T-cell (primary cell): ENCODE measurements around the gene CPT1A. TPM values are rescaled to one million over a fixed set of nuclear protein-coding genes. Genes with fewer than 3 reads are reported as not detected.

Experiments
- ATAC-seq, 4 experiments: fragments of 200-7000 bp in 3 of 4; fragments of 150-1000 bp in 1 of 4; cut with Tn5 transposase; replicated peaks in 1 of 4; 1 replicate in 3 of 4; 2 replicates in 1 of 4; pipeline ENCODE4 v1.10.0; 2021; ENCODE audit warnings: moderate library complexity in 3 of 4, mild to moderate bottlenecking in 2 of 4, moderate number of reproducible peaks in 1 of 4
- CTCF ChIA-PET, 2 donors: fragments of 300-600 bp; sonication (Branson Sonifier 250); formaldehyde crosslinking; loops; one replicate each; lab custom pipeline; 2022; ENCODE audit warnings: antibody characterized with exemption in 2 of 2; lab: Charles Lee
- POLR2A ChIA-PET, 2 donors: fragments of 300-600 bp; sonication (Branson Sonifier 250); formaldehyde crosslinking; loops; one replicate each; lab custom pipeline; 2022; ENCODE audit warnings: antibody characterized with exemption in 2 of 2; lab: Charles Lee
- DNase-seq, 35 experiments: peaks; one replicate each; pipeline versions ENCODE4 v3.0.0 to v3.0.0-alpha.2; 2013 to 2023
- H3K27ac ChIP-seq: one replicate; pipeline ENCODE4 v1.5.1; 2013; ENCODE audit warnings: low read length
- H3K27me3 ChIP-seq, 2 experiments: replicated peaks in 1 of 2; 1 replicate in 1 of 2; 2 replicates in 1 of 2; pipeline versions ENCODE4 v1.6.1 to v1.7.0; 2013; ENCODE audit warnings: low read length in 1 of 2, mixed read lengths in 1 of 2; ENCODE audit not compliant: control insufficient read depth in 2 of 2, insufficient read depth in 2 of 2; ENCODE audit errors: extremely low read depth in 1 of 2
- H3K36me3 ChIP-seq, 2 donors: 1 replicate in 1 of 2; 2 replicates in 1 of 2; pipeline versions ENCODE4 v1.6.1 to v1.7.0; 2013; ENCODE audit warnings: low read length in 1 of 2; ENCODE audit not compliant: control insufficient read depth in 2 of 2, insufficient read depth in 1 of 2; ENCODE audit errors: extremely low read depth in 1 of 2
- H3K4me1 ChIP-seq, 2 experiments: 1 replicate in 1 of 2; 2 replicates in 1 of 2; pipeline versions ENCODE4 v1.6.1 to v1.7.0; 2013; ENCODE audit warnings: low read length in 2 of 2, mixed read lengths in 1 of 2; ENCODE audit not compliant: insufficient read depth in 2 of 2, control insufficient read depth in 1 of 2; ENCODE audit errors: extremely low read depth in 1 of 2
- H3K4me3 ChIP-seq, 2 donors: 1 replicate in 1 of 2; 2 replicates in 1 of 2; pipeline versions ENCODE4 v1.5.1 to v1.7.0; 2013; ENCODE audit warnings: mild to moderate bottlenecking in 2 of 2, low read length in 1 of 2, moderate library complexity in 1 of 2; ENCODE audit not compliant: control insufficient read depth in 1 of 2; ENCODE audit errors: extremely low read depth in 1 of 2
- H3K9me3 ChIP-seq: 2 replicates; pipeline ENCODE4 v1.7.0; 2013
- H3K27ac Mint-ChIP-seq, 2 donors: one replicate each; pipeline ENCODE4 v1.8.0; 2020 to 2021; ENCODE audit warnings: mild to moderate bottlenecking in 2 of 2, mixed read lengths in 2 of 2
- H3K27me3 Mint-ChIP-seq, 2 donors: one replicate each; pipeline ENCODE4 v1.8.0; 2021 to 2022; ENCODE audit warnings: mixed read lengths in 2 of 2
- H3K36me3 Mint-ChIP-seq: one replicate; pipeline ENCODE4 v1.8.0; 2021; ENCODE audit warnings: mixed read lengths
- H3K4me1 Mint-ChIP-seq, 3 donors: one replicate each; pipeline ENCODE4 v1.8.0; 2020 to 2022; ENCODE audit warnings: mixed read lengths in 3 of 3, mild to moderate bottlenecking in 1 of 3
- H3K4me3 Mint-ChIP-seq, 3 donors: one replicate each; pipeline ENCODE4 v1.8.0; 2020 to 2022; ENCODE audit warnings: mild to moderate bottlenecking in 3 of 3, mixed read lengths in 3 of 3, moderate library complexity in 3 of 3
- H3K9me3 Mint-ChIP-seq, 3 donors: one replicate each; pipeline ENCODE4 v1.8.0; 2020 to 2022; ENCODE audit warnings: mixed read lengths in 3 of 3
- WGBS: methylation state at CpG from one replicate; pipeline ENCODE4 v1.1.5; 2013; ENCODE audit warnings: missing lambda C conversion rate; ENCODE audit not compliant: insufficient coverage; 5-methylcytosine and 5-hydroxymethylcytosine counted together
- total RNA-seq, 35 experiments: library from RNA in 6 of 35; stranded (reverse) in 6 of 35; fragments of 120-200 nt in 1 of 35; gene quantifications; one replicate each; pipeline versions ENCODE4 v1.2.1 to v1.2.4 and lab custom pipeline; 2013 to 2026

CPT1A gene
- total RNA-seq, 5 donors from 2014 or later (not counting 1 experiment from before 2014, with no cell fraction given), result 21.2 to 44.1 (median 35.9) TPM

- H3K36me3 Mint-ChIP-seq, result peaks cover 9% of the 10 kb centered on the region
- Histone ChIP-seq H3K27ac (no peak overlapping the region), H3K36me3 (peaks cover 0 to 9% of the 10 kb centered on the region in 2 donors), H3K27me3 (no peaks in the 10 kb centered on the region), H3K9me3 (no peaks in the 10 kb centered on the region), H3K4me3 (no peak overlapping the region), H3K4me1 (peaks cover 0 to 22% of the 10 kb centered on the region in 2 experiments)
- no peaks in the 10 kb centered on the region for H3K27me3 Mint-ChIP-seq
- CTCF ChIA-PET, result no interaction called here
- 98% methylated on average over 8 of the region's 10 CpGs for WGBS
- H3K4me3 Mint-ChIP-seq, result no peak overlapping the region
- ATAC-seq (no peak), DNase-seq (no peak)
- POLR2A ChIA-PET, result no interaction called here
- H3K4me1 Mint-ChIP-seq, result peaks cover 24 to 44% (median 26%) of the 10 kb centered on the region in 3 donors
- H3K27ac Mint-ChIP-seq, result no peak overlapping the region
- H3K9me3 Mint-ChIP-seq, result no peaks in the 10 kb centered on the region
Measured at GRCh38 chr11:68819362-68819761, 22.4 kb downstream of the CPT1A start.

- Histone ChIP-seq H3K27ac (no peak overlapping the region), H3K9me3 (no peaks in the 10 kb centered on the region), H3K4me3 (no peak overlapping the region), H3K36me3 (peaks cover 0 to 13% of the 10 kb centered on the region in 2 donors), H3K27me3 (no peaks in the 10 kb centered on the region), H3K4me1 (peaks cover 0 to 22% of the 10 kb centered on the region in 2 experiments)
- ChIA-PET CTCF (no interaction called here), POLR2A (interaction anchor here in 1 of 2 donors (0.6 kb wide), 1 partner anchor 18 kb away, joined by 6 read pairs; no protein-coding TSS in a partner anchor)
- DNase-seq (no peak), ATAC-seq (no peak)
- peaks cover 9% of the 10 kb centered on the region for H3K36me3 Mint-ChIP-seq
- H3K9me3 Mint-ChIP-seq, result no peaks in the 10 kb centered on the region
- H3K27ac Mint-ChIP-seq, result peak overlapping the region; percentile 36 to 84
- H3K27me3 Mint-ChIP-seq, result no peaks in the 10 kb centered on the region
- peaks cover 23 to 42% (median 26%) of the 10 kb centered on the region in 3 donors for H3K4me1 Mint-ChIP-seq
- H3K4me3 Mint-ChIP-seq, result no peak overlapping the region
- WGBS, result 81% methylated on average over 7 of the region's 7 CpGs
Measured at GRCh38 chr11:68818181-68818580, 23.5 kb downstream of the CPT1A start.

DNA sequence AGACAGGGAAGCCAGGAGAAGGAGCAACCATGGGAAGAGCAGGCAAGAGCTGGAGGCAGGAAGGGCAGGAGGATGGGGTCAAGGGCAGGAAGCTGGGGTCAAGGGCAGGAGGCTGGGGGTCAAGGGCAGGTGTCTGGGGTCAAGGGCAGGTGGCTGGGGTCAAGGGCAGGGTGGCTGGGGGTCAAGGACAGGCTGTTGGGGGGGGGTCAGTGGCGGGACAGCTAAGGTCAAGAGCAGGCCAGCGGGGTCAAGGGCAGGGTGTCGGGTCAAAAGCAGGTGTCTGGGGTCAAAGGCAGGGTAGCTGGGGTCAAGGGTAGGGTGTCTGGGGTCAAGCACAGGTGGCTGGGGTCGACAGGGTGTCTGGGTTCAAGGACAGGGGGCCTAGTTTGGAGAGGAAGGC, 24.2 kb downstream of the CPT1A start:
- ChIA-PET POLR2A (no interaction called here), CTCF (no interaction called here)
- no peaks in the 10 kb centered on the region for H3K9me3 ChIP-seq
- peaks cover 12% of the 10 kb centered on the region for H3K36me3 Mint-ChIP-seq
- 63% methylated on average over 2 of the region's 4 CpGs for WGBS
- no peaks in the 10 kb centered on the region for H3K27me3 Mint-ChIP-seq
- peak overlapping the region in 1 of 3 donors; percentile 43 for H3K4me3 Mint-ChIP-seq
- H3K4me1 Mint-ChIP-seq, result peaks cover 23 to 39% (median 24%) of the 10 kb centered on the region in 3 donors
- peaks cover 0 to 15% of the 10 kb centered on the region in 2 donors for H3K36me3 ChIP-seq
- H3K4me1 ChIP-seq, result peaks cover 0 to 22% of the 10 kb centered on the region in 2 experiments
- H3K9me3 Mint-ChIP-seq, result no peaks in the 10 kb centered on the region
- H3K4me3 ChIP-seq, result no peak overlapping the region
- H3K27me3 ChIP-seq, result no peaks in the 10 kb centered on the region
- H3K27ac Mint-ChIP-seq, result peak overlapping the region; percentile 84 to 85
- ATAC-seq (no peak), DNase-seq (no peak)
- H3K27ac ChIP-seq, result no peak overlapping the region

GRCh38 chr11:68816917-68817419, 24.7 kb downstream of the CPT1A start:
- H3K4me1 Mint-ChIP-seq, result peaks cover 22 to 39% (median 23%) of the 10 kb centered on the region in 3 donors

GRCh38 chr11:68816251-68816776, 25.4 kb downstream of the CPT1A start:
- H3K9me3 Mint-ChIP-seq, result no peaks in the 10 kb centered on the region

More at GRCh38 chr11:68816917-68817419, 24.7 kb downstream of the CPT1A start:
- H3K4me3 Mint-ChIP-seq, result peak overlapping the region in 1 of 3 donors; percentile 48
- ChIA-PET POLR2A (no interaction called here), CTCF (no interaction called here)
- no peak overlapping the region for H3K4me3 ChIP-seq
- peak in 5 of 35 experiments; percentile 3 to 28 (median 8) for DNase-seq
- peak overlapping the region; percentile 84 to 85 for H3K27ac Mint-ChIP-seq
- no peaks in the 10 kb centered on the region for H3K9me3 Mint-ChIP-seq
- WGBS, result 38% methylated on average over 4 of the region's 7 CpGs
- peak in 3 of 4 experiments; percentile 34 to 72 (median 53) for ATAC-seq
- H3K36me3 ChIP-seq, result peaks cover 0 to 21% of the 10 kb centered on the region in 2 donors
- no peaks in the 10 kb centered on the region for H3K27me3 Mint-ChIP-seq
- no peaks in the 10 kb centered on the region for H3K27me3 ChIP-seq
- H3K27ac ChIP-seq, result peak overlapping the region; percentile 1
- H3K9me3 ChIP-seq, result no peaks in the 10 kb centered on the region
- H3K4me1 ChIP-seq, result peaks cover 0 to 22% of the 10 kb centered on the region in 2 experiments
- H3K36me3 Mint-ChIP-seq, result peaks cover 16% of the 10 kb centered on the region

GRCh38 chr11:68813773-68814172, 27.9 kb downstream of the CPT1A start:
- H3K4me1 Mint-ChIP-seq, result peaks cover 16 to 31% (median 22%) of the 10 kb centered on the region in 3 donors
- ATAC-seq, result no peak
- peaks cover 0 to 30% of the 10 kb centered on the region in 2 donors for H3K36me3 ChIP-seq
- CTCF ChIA-PET, result no interaction called here
- POLR2A ChIA-PET, result interaction anchor here in 1 of 2 donors (0.7 kb wide), 1 partner anchor 30 kb away, joined by 3 read pairs; no protein-coding TSS in a partner anchor
- no peaks in the 10 kb centered on the region for H3K27me3 Mint-ChIP-seq
- no peak overlapping the region for H3K27ac ChIP-seq
- H3K27me3 ChIP-seq, result no peaks in the 10 kb centered on the region
- H3K36me3 Mint-ChIP-seq, result peaks cover 16% of the 10 kb centered on the region
- no peak overlapping the region for H3K4me3 Mint-ChIP-seq
- H3K4me3 ChIP-seq, result no peak overlapping the region
- 94% methylated on average over 6 of the region's 11 CpGs for WGBS
- DNase-seq, result peak in 1 of 35 experiments; percentile 6
- no peak overlapping the region for H3K27ac Mint-ChIP-seq
- H3K9me3 Mint-ChIP-seq, result no peaks in the 10 kb centered on the region
- H3K4me1 ChIP-seq, result peaks cover 0 to 21% of the 10 kb centered on the region in 2 experiments
- no peaks in the 10 kb centered on the region for H3K9me3 ChIP-seq

More at GRCh38 chr11:68816251-68816776, 25.4 kb downstream of the CPT1A start:
- no peaks in the 10 kb centered on the region for H3K27me3 Mint-ChIP-seq
- Histone ChIP-seq H3K36me3 (peaks cover 0 to 27% of the 10 kb centered on the region in 2 donors), H3K9me3 (no peaks in the 10 kb centered on the region), H3K4me3 (no peak overlapping the region), H3K27me3 (no peaks in the 10 kb centered on the region), H3K27ac (no peak overlapping the region), H3K4me1 (peaks cover 0 to 22% of the 10 kb centered on the region in 2 experiments)
- H3K4me3 Mint-ChIP-seq, result peak overlapping the region in 1 of 3 donors; percentile 48
- H3K36me3 Mint-ChIP-seq, result peaks cover 16% of the 10 kb centered on the region
- 99% methylated on average over 11 of the region's 22 CpGs for WGBS
- ChIA-PET POLR2A (interaction anchor here in 1 of 2 donors (0.6 kb wide), 1 partner anchor 10 kb away, joined by 4 read pairs; no protein-coding TSS in a partner anchor), CTCF (no interaction called here)
- H3K27ac Mint-ChIP-seq, result peak overlapping the region in 1 of 2 donors; percentile 71
- DNase-seq, result no peak
- H3K4me1 Mint-ChIP-seq, result peaks cover 22 to 39% (median 23%) of the 10 kb centered on the region in 3 donors
- ATAC-seq, result no peak
